HG03108 (cell line): Measurements from ENCODE around the gene MME.
A peak's percentile ranks its signal among the peaks of the same experiment; 100 is the strongest.
"Not testable (repeated sequence)": the region's sequence is repeated elsewhere in the genome, so short reads cannot be mapped to it uniquely, and the experiment has no call there.

Experiments
- ATAC-seq: cut with Tn5 transposase; IDR thresholded peaks from one replicate; pipeline ENCODE4 v1.9.1; 2021; ENCODE audit warnings: moderate library complexity; ENCODE audit not compliant: unreplicated experiment

Gene MME

DNA sequence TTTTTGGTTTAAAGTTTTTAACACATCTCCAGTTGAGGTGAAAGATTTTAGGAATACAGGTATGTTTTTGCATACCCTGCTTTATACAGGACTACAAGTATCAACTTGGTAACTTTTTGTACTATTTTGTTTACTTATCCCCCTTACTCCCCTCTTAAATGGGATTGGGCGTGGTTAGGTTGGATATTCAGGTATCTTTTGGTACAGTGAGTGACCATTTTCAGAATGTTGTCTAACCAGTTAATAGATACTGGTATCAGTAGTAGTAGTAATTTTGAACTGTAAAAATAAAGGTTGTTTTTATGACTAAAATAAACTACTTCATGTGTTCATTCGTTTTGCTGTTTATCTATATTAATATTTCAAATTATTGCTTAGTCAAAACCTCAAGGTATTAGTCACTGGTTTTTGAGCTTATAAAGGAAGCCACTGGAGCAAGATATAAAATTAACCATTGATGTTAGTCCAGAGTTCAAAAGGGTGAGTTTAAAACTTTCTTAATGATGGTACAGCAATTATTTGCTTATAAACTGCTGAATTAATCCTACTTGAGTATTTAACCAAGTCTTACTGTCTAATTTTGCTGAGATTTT lies 3.3 kb downstream of the MME start:
- ATAC-seq, result no peak

DNA sequence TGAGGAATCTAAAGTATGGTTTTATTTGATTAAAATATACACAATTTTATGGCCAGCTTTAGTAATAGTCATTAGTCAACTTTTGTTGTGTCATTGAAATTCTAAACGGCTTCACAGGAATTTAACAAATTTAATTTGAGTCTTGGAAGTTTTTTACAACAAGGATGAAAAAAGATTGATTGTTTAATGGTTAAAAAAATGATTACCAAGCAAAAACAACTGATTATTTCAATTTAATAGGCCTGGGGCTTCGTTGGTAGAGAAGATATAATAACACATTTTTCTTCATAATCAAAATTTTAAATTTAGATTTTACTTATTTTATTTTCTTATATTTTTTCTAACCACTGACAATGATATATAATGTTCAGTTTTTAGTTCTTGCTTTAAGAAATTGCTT lies 4.4 kb downstream of the MME start:
- no peak for ATAC-seq

DNA sequence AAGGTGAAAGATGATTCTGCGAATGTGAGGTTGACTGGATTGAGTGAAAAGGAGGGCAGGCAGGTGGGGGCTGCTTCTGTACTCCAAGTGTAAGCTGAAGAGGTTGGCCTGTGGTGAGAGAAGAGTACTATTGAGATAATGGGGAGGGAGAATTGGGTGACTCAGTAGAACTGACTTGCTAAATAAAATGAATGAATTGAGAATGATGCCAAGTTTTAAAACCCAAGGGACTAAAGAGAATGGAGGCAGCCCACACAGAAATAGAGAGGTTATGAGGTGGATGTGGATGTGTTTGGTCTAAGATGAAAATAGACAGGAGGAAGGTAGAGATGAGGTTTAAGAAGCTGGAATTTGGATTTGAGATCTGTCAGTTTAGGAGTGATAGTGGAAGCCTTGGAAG lies 5.9 kb downstream of the MME start:
- no peak for ATAC-seq

DNA sequence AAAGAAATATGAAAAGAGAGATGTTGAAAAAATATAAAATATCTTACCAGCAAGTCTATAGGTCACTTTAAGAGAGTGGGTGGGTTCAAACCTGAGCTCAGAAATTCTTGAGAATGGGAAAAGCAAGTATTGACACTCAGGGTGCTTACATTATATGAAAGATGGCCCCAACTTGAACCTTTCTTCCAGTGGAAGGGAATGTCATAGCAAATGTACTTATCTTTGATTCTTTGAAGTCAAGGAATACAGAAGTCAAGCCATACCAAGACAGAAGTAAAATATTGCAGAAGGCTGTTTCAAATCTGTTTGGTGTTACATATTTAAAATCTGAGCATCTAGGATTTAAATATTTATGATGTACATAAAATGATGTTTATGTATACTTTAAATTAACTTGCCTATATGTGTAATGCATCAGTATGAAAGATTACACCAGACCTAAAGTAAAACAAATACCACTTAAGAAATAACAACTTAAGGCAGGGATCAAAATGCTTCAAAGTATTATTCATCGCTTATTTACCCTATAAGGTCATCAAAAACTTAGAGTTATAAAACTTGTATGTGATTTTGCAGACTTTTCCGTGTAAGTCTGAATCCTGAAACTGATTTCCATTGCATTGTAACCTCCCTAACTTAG lies 8.7 kb downstream of the MME start:
- no peak for ATAC-seq

DNA sequence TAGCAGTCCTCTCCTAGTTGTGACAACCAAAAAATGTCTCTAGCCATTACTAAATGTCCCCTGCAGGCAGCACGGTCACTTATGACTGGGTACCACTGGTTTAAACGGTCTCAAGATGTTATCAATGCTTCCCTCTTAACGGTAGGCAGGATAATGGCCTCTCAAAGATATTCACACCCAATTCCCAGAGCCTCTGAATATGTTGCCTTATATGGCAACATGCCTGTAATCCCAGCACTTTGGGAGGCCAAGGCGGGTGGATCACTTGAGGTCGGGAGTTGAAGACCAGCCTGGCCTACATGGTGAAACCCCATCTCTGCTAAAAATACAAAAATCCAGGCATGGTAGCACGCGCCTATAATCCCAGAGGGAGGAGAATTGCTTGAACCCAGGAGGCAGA lies 9.4 kb downstream of the MME start:
- ATAC-seq, result no peak

DNA sequence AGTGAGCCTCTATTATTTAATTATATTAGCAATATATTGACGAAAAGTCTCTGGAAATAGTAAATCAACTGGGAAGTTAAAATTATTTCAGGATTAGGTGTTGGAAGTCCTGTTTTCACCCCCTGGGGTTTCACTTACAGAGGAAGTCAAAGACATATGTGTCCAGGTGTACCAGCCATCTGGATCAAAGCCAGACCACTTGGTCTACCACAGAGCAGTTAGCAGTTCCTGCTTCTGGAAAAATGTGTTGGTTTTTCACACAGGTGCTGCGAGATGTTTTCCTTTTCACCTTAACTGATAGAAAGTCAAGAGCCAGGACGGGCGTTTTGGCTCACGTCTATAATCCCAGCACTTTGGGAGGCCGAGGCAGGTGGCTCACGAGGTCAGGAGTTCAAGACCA lies 13.1 kb downstream of the MME start:
- no peak for ATAC-seq

DNA sequence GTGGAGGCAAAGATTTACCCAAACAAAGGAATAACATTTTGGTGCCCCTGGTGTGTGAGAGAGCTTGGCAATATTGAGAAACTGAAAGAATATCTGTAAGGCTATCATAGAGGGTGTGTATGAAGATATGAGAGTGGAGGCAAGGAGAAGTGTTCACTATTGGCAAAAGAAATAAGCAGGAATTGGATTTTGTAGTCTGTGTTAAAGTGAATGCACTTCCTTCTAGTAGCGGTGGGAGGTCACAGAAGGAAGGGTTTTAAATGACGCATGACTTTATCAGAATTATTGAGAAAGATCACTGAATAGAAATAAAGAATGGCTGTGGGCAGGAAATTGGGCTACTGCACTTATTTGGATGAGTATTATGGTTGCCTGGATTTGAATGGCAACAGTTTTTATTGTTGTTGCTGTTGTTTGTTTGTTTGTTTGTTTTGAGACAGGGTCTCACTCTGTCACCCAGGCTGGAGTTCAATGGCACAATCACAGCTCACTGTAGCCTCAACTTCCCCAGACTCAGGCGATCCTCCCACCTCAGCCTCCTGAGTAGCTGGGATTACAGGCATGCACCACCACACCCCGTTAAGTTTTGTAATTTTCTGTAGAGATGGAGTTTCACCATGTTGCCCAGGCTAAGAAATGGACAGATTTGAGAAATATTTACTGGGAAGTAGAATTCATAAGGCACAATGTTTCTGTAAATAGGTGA lies 16.3 kb downstream of the MME start:
- no peak for ATAC-seq

DNA sequence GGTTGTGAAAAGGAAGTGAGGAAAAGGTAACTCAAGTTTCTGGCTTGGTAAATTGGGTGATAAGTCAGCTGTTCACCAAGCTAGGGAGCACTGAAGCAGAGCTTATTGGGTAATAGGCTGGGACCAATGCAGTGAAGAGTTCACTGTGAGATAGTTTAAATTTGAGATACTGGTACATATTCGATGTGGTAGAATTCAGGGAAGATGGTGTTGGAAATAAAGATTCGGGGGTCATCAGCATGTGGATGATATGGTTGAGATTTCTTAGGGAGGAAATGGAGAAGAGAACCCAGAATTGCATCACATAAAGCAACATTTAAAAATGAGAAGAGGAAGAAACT lies 16.9 kb downstream of the MME start:
- ATAC-seq, result no peak

DNA sequence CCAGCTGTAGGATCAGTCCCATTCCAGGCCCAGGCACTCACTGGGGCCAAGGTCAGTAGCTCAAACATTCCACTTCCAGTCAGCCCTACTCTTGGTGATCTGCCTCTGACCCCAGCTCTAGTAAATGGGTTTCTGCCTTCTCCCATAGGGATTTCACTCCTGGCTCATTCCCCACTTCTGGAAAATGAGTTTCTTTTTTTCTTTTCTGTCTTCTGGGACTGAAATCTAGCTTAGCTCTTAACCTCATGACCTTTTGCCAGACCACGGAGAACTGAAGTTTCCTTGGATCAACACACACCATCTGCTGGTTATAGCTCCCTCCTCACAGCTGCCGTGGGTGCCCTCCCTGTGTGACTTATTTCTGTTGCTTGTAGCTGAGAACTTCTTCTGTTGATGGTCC lies 21.3 kb downstream of the MME start:
- no peak for ATAC-seq

DNA sequence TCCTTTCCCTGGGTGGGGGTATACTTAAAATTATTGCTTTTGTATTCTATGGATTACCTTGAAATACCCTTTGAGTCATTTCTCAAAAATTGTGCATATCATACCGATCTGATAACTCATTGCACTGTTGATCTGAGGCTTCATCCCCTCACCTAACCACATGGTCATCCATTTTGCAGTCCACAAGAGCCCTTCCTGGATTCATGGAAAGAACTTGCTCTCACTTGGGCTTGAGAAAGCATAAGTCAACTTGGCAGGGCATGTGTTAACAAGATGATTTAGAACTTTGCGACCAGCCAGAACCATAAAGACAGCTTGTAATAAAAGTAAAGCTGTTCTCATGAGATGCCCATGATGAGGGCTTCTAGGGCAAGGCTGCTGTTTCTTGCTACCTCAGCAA lies 22.2 kb downstream of the MME start:
- no peak for ATAC-seq

DNA sequence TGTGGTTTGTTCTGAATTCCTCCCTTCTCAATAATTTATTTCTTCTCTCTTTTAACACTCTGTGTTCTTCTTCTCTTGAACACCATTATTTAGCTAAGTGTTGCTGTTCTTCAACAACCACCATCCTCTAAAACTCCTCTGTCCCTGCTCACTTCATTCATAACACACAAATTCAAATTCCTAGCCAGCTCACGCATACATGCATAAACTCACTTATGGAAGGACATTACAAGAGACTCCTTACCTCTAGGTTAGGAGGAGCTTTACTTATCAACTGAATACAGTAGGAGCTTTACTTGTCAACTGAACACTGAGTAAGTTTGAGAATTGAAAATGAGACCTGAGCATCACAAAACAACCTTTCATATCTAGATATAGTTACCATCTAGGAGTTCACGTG lies 23.6 kb downstream of the MME start:
- no peak for ATAC-seq

DNA sequence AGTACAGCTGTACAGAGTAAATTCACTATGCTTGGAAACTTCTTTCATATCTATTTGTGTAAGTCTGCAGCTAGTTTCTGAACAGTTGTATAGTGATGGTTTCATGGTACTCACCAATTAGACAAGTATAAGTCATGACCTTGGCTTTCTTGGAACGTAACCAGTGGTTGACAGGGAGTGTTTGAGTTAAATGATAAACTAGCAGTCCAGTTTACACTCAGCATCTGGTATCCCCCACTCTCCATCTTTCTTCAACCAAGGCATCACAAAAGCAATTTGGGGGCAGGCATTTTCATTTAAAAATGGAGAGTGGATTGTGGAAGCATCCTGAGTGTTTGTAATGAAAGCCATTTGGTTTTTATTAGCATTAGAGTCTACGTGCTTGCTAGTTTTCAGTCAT lies 26.0 kb downstream of the MME start:
- ATAC-seq, result no peak

DNA sequence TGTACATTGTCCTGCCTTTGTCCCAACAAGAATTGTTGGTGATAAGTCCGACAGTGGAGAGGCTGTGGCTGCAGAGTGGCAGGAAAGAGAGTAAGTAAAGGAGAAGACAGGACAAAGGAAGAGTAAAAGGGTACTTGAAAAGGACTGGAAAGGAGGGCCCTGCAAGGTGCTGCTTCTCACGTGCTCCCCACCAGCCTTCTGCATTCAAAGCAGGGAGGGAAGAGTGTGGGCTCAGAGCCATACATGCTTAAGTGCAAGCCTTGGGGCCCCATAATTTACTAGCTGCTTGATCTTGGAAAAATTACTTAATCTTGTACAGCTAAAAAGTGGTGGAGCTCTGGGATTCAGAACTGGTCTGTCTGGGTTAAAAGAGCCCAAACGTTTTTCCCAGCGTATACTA lies 29.9 kb downstream of the MME start:
- ATAC-seq, result no peak

DNA sequence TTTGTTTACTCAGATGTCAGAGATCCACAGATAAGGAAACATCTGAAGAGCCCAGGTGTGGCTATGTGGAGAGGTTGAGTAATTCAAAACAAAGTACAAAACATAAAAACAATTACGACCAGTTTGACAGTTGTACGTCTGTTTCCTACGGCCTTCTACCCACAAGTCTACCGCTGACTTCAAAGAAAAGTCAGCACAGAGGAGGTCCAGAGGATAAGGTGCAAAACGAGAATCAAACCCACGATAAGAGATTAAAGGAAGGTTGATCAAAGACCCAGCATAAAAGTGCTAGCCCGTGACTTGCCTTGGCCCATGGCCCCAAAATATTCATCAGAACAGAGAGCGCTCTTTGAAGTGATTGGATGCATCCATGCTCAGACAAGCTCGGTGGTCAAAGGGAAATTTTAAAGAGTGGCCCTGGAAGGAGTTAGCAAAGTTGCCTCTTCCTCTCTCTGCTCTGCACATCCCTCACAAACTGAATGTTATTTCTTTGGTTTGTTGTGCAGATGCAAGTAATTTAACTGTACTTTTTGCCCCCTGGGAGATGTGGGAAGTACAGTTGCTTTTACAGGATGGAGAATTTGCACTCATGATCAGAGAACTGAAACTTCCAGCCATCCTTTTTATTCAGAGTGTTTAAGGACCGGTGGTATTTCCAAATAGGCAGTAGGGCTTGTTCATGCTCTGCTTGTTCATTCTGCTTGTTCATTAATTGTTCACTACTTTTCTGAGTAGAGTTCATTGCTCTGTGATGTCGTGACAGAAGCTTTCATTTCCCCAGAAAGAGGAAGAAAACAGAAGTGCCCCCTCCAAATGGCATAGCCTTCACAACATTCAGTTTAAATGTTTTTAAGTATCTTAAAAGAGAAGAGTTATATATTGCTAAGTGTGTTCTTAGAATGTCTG lies 31.1 kb downstream of the MME start:
- ATAC-seq, result no peak

DNA sequence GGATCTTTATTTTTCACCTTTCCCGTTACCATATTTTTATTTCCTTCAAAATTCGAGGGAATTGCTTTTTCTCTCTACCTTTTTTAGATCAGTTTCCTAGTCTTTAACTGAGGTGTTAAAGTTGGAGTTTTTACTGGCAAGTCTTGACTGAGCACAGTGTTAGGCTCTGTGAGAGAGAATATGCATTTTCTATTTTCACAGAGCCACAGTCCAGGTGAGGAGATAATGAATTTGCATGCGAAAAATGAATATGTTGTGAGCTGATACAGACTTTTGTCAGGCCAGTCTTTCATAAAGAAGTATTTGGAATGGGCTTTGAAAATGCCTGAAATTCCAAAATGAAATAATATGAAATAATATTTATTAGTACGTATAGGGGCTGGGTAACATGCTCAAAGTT lies 31.9 kb downstream of the MME start:
- no peak for ATAC-seq

DNA sequence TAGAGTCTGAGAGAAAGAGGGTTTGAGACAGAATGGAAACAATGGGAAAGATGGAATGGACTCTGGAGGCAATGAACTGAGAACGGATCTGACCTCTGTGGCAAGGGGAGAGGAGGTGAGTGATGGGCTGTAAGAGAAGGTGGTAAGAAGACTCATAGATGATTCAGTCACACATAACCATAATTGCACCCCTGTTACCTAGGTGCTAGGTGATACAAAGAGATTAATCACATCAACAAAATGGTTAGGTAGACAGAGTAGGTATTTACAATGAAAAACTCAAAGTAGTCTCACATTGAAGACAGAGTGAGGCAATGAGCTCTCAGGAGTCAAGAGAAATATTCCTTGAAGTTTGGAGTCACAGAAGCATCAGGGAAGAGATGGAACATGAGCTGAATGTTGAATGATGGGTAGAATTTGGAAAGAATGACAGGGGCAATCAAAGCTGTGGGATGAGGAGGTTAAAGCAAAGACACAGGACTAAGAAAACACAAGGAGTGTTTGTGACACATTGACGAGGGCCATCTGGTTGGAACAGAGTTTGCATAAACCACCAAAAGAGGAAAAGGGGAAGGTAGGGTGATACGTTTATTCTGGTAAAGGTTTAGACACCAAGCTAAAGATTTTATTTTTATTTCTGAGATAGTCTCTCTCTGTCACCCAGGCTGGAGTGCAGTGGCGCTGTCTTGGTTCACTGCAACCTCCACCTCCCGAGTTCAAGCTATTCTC lies 32.7 kb downstream of the MME start:
- no peak for ATAC-seq

DNA sequence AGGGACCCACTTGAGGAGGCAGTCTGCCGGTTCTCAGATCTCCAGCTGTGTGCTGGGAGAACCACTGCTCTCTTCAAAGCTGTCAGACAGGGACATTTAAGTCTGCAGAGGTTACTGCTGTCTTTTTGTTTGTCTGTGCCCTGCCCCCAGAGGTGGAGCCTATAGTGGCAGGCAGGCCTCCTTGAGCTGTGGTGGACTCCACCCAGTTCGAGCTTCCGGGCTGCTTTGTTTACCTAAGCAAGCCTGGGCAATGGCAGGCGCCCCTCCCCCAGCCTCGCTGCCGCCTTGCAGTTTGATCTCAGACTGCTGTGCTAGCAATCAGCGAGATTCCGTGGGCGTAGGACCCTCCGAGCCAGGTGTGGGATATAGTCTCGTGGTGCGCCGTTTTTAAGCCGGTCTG lies 44.6 kb downstream of the MME start:
- not testable (repeated sequence) for ATAC-seq

DNA sequence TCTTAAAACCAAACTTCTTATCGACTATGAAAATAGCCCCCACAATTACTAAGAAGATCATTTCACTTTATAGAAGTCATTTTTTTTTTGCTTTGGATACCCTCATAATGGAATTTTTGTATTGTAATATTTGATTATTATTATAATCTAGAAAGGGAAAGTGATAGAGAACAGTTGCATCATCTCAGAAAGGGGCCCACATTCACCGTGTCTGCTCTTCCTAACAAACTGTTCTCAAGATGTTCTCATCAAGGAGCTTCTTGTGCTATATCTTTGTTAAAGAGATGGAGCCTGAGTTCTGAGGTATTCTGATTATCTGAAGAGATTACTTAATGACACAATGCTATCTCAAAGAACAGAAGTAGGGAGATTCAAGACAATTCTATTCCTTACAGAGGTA lies 49.3 kb downstream of the MME start:
- no peak for ATAC-seq

DNA sequence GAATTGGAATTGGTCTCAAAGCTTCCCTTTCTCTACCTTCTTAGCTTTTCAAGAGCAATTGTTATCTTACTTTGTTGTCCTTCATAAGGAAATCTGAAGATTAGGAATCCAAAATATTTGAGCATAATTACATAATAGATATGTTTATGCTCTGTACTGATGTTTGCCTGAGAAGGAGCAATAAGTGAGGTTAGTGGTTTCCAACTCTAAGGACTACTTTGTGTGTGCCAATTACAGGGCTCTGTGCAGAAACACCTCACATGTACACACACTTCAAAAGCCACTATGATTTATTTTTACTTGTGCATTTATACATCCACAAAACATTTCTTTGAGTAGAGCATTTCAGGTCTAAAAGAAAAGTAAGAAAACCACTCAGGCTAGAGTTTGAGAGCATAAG lies 49.9 kb downstream of the MME start:
- no peak for ATAC-seq

DNA sequence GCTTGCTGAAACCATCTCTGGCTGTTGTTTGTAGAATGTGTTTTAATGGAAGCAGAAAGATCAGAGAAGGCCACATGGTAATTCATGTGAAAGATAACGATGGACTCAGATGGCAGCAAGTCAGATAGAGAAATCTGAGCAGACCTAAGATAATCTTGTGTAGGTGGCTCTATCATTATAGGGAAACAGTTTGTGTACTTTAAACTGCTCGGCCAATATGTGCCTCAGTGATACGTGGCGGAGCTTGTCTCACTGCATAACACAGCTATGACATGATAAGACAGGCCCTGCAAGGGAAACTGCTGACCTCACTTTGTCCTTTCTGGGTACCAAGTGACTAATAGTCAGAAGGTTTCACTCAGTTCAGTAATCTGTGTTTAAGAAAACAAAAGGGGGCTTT lies 51.0 kb downstream of the MME start:
- ATAC-seq, result peak; percentile 67

DNA sequence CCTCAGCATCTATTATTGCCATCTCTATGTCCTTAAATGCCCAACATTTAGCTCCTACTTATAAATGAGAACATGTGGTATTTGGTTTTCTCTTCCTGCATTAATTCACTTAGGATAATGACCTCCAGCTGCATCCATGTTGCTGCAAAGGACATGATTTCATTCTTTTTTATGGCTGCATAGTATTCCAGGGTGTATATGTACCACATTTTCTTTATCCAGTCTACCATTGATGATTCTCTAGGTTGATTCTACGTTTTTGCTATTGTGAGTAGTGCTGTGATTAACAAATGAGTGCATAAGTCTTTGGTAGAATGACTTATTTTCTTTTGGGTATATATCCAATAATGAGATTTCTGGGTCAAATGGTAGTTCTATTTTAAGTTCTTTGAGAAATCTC lies 54.2 kb downstream of the MME start:
- not testable (repeated sequence) for ATAC-seq
